GM12878 (cell line): Measurements from ENCODE around the gene TEPSIN.

Experiments used
- HCFC1 ChIP-seq: fragments of 150-350 bp; IDR thresholded peaks from 2 replicates; pipeline ENCODE4 v1.6.1; 2014; ENCODE audit warnings: low read length
- POLR2A ChIP-seq: IDR thresholded peaks from 2 replicates; pipeline ENCODE4 v1.6.1; 2011; ENCODE audit warnings: low read depth, mild to moderate bottlenecking, low read length
- POLR2AphosphoS5 ChIP-seq: IDR thresholded peaks from 2 replicates; pipeline ENCODE4 v1.6.1; 2011; ENCODE audit warnings: mild to moderate bottlenecking, low read length, inconsistent platforms
- SIN3A ChIP-seq: IDR thresholded peaks from 2 replicates; pipeline ENCODE4 v1.6.1; 2012; ENCODE audit warnings: low read depth, low read length, improper control_type of control experiment
- SRF ChIP-seq, 2 experiments: IDR thresholded peaks; 2 replicates each; pipeline ENCODE4 v1.6.1; 2011; ENCODE audit warnings: low read depth in 2 of 2, low read length in 2 of 2, mild to moderate bottlenecking in 1 of 2, moderate library complexity in 1 of 2
- TF ChIP-seq, protein P1 (sequence below): fragments of 450-650 bp; IDR thresholded peaks from 2 replicates; pipeline ENCODE4 v1.6.1; 2016; ENCODE audit warnings: mild to moderate bottlenecking

- TF ChIP-seq HCFC1 (no peak), POLR2A (no peak), POLR2AphosphoS5 (no peak), SIN3A (no peak), SRF (IDR thresholded peaks at IDR 0.05; ENCODE audit: low read depth in 2 of 2, low read length in 2 of 2) (no peak)
- TF ChIP-seq, protein P1, sequence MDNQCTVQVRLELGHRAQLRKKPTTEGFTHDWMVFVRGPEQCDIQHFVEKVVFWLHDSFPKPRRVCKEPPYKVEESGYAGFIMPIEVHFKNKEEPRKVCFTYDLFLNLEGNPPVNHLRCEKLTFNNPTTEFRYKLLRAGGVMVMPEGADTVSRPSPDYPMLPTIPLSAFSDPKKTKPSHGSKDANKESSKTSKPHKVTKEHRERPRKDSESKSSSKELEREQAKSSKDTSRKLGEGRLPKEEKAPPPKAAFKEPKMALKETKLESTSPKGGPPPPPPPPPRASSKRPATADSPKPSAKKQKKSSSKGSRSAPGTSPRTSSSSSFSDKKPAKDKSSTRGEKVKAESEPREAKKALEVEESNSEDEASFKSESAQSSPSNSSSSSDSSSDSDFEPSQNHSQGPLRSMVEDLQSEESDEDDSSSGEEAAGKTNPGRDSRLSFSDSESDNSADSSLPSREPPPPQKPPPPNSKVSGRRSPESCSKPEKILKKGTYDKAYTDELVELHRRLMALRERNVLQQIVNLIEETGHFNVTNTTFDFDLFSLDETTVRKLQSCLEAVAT, result no peak
Measured at GRCh38 chr17:81234506-81234855, 4.4 kb downstream of the TEPSIN start.
